Testis (tissue), 2 donors: ENCODE measurements around the gene KCNK2.

Experiments
- CTCF ChIP-seq, 3 experiments: fragments of 450-650 bp in 2 of 3; fragments of 200-600 bp in 1 of 3; sonication (generic) in 1 of 3; IDR thresholded peaks; one replicate each; pipeline ENCODE4 v1.5.1; 2016 to 2019; ENCODE audit warnings: antibody characterized with exemption in 3 of 3, mild to moderate bottlenecking in 2 of 3, moderate library complexity in 1 of 3
- POLR2A ChIP-seq: fragments of 450-650 bp; IDR thresholded peaks from one replicate; pipeline ENCODE4 v1.6.1; 2017; ENCODE audit warnings: antibody characterized with exemption, mild to moderate bottlenecking, moderate library complexity

GRCh38 chr1:215101511-215101910 is 19.0 kb downstream of the KCNK2 start:
- no peak for TF ChIP-seq CTCF (IDR thresholded peaks at IDR 0.05)
- no peak for TF ChIP-seq POLR2A
